ENCODE measurements around the gene GFRA1. TPM values are rescaled to one million over a fixed set of nuclear protein-coding genes. Genes with fewer than 3 reads are reported as not detected.

GFRA1 gene, protein sequence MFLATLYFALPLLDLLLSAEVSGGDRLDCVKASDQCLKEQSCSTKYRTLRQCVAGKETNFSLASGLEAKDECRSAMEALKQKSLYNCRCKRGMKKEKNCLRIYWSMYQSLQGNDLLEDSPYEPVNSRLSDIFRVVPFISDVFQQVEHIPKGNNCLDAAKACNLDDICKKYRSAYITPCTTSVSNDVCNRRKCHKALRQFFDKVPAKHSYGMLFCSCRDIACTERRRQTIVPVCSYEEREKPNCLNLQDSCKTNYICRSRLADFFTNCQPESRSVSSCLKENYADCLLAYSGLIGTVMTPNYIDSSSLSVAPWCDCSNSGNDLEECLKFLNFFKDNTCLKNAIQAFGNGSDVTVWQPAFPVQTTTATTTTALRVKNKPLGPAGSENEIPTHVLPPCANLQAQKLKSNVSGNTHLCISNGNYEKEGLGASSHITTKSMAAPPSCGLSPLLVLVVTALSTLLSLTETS
- 49.8 TPM for total RNA-seq

DNA sequence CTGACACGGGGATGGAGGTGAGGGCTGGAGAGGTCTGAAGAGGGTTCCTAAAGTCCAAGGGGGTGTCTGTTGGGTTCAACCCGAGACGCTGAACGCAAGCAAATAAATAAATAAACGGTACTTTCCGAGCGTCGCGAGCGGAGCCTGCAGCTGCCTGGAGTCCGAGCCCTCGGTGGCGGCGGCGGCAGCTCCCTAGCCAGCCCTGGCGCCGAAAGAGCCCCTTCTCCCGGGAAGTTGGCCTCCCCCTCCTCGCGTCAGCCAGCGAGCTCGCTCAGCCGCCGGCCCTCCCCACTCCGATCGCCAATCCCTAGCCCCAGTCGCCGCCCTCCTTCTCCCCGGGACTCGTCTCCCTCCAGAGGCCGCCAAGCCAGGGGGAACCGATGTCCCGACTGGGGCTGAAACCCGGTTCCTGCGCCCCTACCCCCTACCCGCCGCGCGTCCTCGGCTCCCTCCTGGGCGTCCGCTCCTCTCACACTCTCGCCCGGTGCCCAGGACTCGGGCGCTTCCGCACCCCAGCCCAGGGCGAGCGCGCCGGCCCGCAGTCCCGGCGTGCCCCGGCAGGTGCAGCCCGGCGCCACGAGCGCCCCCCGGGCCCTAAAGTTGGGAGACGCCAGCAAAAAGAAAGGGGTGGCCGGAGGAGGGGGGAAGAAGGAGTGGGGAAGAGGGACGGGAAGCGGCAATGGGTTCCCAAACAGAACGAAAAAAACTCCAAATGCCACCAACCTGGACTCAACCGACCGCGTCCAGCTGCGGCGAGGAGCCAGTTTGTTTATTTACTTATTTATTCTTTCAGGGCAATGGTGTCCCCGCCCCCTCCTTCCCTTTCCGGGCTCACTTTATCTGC is at the start of gene GFRA1:
Gene GFRA1, minus strand, starts transcription at position 767 of the 844 bp plus-strand sequence. CDS start 1,177 bp downstream, outside the sequence.
- DNase-seq, result no peak

DNA sequence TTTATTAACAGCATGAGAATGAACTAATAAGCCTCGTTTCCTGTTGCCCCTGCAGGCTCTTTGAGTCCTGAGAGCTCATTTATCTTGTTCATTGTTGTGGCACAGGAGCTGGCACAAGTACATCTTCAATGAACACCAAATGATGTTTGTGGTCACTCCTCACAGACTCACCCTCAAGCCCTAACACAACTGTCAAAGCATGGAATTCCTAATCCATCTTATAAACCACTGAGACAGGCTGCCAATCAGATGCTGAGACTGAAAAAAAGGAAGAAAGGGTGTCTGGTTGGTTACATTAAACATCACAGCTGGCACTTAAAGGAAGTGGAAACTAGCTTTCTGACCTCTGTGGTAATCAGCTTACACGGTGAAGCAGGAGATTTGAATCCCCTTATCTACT is 43.5 kb upstream of the GFRA1 start:
- DNase-seq, result no peak

DNA sequence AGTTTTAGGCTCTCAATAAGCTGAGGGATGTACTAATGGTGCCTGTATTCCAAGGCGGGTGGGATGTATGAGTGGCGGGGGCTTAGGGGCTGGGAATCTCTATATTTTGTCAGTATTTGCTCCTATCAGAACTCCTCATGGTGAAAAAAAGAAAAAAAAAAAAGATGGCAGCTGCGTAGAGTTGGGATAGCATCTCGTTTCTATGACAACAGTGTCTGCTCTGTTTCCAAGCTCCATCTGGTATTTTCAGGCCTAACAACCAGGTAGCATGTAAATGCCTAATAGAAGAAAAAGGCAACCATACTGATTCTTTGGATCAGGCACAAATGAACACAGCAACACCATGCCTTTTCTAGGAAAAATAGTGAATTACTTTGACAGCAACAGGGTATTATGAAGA is 39.5 kb upstream of the GFRA1 start:
- DNase-seq, result no peak

DNA sequence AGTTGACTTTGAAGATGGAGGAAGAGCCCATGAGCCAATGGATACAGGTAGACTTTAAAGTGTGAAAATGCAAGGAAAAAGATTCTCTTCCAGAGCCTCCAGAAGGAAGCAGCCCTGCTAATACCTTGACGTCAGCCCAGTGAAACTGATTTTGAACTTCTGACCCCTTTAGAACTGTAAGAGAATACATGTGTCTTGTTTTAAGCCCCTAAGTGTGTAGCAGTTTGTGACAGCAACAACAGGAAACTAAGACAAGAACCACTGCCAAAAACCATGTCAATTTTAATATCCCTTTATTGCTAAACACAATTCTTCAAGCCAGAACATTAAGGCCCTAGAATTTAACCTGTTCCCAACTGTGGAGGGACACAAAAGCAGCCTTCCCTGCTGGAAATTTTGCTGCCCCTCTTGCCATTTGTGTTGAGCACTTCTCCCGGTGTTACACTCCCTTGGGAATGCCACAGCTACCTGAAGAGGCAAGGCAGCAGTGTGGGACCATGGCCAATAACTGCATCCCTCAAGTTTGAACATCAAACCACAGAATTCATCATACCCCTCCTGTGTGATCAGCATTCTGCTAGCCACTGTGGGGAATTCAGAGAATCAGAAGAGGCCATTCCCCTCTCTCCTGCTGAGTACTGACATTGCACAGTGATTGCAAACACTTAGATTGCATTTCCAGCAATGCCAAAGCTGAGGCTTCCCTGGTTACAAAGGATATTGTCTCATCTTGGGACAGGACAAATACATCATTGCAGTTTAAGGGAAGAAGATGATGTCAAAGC is 38.9 kb upstream of the GFRA1 start:
- no peak for DNase-seq

DNA sequence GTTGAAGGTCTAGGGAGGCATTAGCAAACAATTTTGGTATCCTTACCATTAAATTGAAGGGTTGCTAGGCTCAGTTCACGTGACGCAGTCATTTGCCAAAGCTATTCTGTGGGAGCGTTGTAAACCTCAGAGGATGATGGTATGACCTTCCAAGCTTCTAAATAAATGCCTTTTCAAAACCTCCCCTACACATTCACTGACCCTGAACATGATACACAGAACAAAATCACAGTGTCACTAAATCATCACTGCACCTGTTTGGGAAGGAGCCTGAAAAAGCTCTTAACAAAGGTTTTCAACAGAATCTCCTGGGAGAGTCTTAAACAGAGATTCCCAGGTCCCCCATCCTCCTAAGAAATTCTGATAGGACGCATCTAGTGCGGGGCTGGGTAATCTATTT is 38.0 kb upstream of the GFRA1 start:
- DNase-seq, result no peak

DNA sequence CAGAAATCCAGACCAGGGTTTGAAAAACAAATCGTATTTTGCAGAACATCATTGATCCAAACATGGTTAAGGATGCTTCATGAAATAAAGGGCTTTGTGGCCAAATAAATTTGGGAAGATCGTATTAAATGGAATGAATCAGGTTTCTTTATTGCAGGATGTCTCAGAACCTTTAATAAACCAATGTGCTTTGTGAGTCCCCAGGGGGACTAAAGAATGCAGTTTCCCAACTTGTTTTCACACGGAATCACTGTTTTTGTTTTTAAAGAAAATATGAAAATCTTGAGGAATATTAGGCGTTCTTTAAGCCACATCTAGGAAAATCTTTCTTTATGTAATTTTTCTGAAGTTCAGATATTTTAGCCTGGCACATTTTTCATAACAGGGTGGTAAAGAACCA is 34.4 kb upstream of the GFRA1 start:
- no peak for DNase-seq

DNA sequence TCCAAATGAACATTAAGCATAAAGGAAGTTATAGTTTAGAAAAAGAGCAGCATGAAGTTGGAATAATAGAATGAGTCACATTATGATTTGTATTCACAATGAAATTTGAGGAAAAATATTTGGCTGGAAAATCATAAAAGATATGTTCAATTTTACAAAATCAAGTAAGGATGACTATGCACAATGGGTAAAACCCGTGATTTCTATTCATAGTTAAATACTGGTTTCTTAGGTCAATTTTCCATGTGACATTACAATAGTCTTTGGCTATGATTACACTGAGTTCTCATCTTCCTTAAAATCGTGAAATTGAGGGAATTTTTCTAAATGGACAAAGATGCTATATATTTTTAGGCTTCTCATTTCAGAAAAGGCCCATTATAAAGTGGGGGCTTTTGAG is 33.8 kb upstream of the GFRA1 start:
- no peak for DNase-seq

DNA sequence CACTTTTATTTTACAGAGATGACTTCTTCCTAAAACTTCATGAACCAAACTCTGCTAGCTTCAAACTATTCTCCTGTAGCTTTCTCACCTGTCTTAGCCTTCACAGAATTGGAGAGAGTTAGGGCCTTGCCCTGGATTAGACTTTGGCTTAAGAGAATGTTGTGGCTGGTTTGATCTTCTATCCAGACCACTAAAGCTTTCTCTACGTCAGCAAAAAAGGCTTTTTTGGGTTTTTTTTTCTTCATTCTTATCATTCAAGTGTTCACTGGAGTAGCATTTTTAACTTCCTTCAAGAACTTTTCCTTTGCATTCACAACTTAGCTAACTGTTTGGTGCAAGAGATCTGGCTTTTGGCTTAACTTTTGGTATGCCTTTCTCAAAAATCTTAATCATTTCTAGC is 31.9 kb upstream of the GFRA1 start:
- no peak for DNase-seq

DNA sequence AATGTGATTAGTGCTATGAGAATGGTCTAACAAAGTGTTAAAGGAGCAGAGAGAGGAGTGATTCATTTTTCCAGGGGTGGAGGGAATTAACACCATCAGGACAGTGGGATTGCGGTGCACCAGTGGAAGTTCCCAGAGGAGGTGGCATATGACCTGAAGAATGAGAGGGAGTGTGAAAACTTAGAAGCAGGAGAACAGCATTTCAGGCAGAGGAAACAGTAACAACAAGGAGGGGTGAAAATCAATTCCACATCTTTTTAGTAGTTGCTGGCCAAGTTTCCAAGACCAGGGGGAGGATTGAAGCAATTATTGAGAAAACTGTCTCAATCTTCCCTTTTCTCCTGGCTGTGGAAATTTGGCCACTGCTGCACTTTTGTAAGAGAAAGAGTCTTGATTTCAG is 27.5 kb upstream of the GFRA1 start:
- DNase-seq, result peak; percentile 76

DNA sequence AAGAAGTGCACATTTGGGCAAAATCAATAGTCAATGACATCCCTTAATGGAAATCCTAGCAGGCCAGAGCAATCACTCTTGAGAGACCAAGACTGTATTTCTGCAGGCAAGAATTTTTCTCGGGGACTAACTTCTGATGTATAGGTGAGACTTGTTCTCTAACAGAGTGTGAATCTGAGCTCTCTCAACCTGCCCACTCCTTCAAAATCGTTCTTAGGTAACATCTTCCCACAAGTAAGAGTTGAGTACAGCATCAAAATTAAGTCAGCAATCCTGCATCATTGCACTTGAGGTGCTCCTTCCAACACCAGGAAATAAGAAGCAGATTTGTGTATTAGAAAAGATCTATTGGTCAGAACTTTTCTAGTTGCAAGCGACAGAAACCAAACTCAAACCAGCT is 25.6 kb upstream of the GFRA1 start:
- DNase-seq, result no peak

DNA sequence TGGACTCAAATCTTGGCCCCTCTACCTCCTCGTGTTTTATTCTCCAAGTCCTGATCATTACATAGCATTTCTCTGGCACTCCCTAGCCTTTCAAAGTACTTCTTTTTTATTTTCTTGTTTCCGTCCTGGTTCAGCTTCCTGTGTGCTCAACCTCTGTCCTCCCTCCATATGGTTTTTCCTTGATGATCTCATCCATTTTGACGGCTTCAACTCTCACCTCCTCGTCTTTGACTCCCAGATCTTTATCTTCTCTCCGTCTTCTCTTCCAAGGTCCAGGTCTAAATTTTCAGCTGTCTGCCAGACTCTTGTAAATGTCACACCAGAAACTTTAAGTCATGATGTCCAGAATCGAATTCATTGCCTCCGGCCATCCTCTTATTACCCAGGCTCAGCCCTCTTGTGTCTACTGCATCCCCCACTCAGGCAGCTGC is 23.3 kb upstream of the GFRA1 start:
- no peak for DNase-seq

DNA sequence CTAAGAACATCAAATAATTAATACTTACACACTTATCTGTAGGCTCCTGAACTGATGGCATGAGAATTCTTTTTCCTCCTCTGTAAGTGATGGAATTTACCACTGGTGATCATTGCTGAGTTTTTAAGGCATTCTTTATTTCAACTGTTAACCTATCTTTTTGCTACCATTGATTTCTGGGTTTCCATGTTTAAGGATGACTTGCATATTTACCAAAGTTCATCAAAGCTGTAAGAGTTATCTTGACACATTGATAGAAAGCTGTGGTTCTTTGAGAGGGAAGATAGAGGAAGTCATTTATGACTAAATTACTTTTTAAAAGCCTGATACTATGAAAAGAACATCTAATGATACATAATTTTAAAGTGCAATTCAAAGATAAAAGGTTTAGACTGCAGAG is 19.5 kb upstream of the GFRA1 start:
- DNase-seq, result no peak

DNA sequence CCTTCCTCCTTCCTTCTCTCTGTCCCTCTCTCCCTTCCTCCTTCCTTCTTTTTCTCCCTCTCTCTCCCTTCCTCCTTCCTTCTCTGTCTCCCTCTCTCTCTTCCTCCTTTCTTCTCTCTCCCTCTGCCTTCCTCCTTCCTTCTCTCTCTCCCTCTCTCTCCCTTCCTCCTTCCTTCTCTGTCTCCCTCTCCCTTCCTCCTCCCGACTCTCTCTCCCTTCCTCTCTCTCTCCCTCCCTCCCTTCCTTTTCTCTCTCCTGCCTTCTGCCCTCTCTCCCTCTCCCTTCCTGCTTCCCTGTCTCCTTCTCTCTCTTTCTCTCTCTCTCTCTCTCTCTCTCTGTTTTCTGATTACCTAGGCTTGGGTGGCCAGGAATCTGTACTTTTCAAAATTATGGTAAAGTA is 16.6 kb upstream of the GFRA1 start:
- no peak for DNase-seq

DNA sequence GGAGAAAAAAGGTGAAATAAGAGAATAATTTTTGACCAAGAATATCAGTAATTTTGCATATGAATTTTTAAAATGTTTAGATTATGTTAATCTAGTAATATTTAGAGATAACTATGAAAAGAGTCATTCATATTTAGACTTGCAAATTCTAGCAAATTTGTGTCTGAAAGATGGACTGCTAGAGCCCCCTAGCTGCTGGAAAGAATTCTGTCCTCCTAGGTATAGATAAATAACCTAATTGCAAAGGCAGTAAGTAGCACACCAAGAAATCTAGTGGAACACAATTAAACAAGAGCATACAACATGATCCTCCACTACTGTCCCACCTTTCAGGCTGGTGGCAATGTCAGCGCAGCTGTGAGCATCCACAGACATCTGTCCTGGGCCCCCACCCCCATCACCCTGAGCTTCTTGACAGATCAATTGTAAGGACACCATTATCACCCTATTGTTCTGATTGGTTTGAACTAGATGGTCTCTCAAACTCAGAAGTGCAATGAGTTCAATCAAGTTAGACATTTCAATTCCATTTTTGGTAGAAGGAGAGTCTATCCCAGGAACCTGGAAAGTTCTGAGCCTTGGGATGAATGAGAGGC is 15.0 kb upstream of the GFRA1 start:
- peak; percentile 65 for DNase-seq

DNA sequence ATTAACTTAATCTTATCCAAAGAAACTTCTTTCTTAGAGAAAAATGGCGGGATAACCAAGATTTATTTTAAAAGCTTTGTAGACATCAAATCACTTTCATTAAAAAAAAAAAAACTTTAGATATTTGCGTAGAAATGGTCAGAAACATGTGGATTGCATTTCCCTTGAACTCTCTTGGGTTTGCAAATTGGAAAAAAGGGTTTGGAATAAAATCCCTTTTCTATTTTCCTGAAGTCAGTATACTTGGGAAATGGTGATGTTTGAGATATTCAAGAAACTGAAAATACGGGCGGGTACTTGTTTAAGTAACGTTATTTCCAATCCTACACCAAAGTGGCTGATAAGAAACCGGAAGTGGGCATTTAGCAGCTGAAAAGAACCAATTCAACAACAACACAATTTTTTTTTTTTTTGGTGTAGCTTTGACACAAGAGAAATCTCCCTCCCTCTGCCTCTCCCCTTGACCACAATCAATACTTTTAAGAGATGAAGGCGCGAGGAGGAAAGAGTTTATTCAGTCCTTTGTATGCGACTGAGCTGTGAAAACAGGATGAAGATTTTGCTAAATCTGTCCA is 13.7 kb upstream of the GFRA1 start:
- no peak for DNase-seq

DNA sequence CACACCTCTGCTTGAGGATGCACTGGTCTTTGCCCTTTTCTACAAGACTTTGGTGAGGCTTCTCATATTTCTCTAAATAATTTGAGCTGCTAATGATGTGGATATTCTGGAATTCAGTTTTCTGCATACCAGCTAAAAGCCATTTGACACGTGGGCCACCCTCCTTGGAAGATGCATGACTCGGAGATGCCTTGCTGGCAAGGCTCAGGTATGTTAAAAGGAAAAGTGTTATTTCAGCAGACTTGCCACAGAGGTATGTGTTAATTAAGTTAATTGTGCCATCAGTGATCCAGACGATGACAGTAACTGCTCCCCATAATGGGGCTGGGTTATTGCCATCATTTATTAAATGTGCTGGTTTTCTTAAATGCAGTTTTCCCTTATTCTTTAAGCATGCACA is 8.8 kb upstream of the GFRA1 start:
- no peak for DNase-seq

DNA sequence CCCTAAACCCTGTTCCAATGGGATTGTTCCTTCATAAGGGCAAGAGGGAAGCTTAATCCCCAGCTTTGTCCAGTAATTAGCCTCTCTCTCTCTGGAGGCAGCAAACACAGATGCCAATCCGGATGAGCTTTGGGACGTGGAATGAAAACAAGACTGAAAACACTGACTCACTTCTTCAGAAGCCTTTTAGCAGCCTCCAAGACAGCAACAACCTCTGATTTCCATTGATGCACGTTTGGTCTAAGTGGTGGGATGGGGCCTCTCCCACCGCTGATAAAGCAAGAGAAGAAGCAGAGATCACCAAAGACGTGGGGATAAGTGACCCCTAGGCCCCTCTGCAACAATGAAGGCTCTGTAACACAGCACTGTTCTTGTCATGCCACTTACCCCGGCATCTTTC is 5.8 kb upstream of the GFRA1 start:
- DNase-seq, result no peak

DNA sequence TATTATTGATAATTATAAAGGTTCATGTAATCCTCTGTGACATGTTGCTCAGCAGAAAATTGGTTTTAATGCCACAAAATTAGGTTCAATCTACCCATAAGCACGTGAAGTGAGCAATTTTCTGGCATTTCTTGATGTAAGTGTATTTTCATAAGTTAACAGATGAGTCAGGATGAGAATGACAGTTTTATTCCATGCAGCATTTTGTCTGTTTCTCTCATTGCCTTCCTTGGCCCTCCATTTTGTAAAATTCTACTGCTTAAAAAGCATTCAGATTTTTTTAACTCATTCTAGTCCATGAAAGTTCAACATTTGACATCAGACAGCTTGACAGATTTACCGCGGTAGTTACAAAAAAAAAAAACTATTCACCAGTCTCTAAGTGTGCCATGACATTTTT is 4.0 kb upstream of the GFRA1 start:
- DNase-seq, result no peak

DNA sequence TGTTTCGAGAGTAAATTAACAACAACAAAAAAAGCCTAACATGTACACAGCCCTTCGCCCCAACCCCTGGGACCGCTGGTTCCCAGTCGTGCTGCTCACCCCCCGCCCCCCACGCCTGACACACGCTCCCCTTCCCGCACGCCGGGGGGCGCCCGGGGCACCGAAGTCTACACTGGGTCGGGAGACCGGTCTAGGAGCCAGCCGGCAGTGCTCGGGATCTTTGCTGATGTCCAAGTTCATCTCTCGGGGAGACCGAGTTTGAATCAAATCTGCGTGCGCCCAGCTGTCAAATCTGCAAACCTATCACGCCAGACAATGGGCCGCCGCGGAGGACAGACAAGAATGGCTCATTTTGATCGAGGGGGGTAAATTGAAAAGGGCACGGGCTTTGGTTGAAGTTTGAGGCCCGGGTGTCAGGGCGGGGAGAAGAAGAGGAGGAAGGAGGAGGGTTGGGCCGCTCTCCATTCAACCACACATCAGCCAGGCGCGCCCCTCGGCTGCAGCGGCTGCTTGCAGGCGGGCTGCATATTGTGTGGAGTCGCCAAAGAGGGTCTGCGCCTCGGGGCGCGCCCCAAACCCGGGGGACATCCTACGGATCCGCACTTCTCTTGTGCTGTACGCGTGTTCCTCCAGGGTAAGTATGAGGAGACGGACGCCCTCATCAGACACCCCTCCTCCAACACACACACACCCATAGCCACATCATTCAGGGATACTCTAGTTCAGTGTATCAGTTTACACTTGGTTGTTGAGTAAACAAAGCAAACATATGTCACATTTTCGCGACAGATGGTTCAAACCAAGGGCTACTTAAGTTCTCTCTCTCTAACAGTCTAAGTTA is 1.3 kb upstream of the GFRA1 start:
- peak; percentile 81 for DNase-seq

DNA sequence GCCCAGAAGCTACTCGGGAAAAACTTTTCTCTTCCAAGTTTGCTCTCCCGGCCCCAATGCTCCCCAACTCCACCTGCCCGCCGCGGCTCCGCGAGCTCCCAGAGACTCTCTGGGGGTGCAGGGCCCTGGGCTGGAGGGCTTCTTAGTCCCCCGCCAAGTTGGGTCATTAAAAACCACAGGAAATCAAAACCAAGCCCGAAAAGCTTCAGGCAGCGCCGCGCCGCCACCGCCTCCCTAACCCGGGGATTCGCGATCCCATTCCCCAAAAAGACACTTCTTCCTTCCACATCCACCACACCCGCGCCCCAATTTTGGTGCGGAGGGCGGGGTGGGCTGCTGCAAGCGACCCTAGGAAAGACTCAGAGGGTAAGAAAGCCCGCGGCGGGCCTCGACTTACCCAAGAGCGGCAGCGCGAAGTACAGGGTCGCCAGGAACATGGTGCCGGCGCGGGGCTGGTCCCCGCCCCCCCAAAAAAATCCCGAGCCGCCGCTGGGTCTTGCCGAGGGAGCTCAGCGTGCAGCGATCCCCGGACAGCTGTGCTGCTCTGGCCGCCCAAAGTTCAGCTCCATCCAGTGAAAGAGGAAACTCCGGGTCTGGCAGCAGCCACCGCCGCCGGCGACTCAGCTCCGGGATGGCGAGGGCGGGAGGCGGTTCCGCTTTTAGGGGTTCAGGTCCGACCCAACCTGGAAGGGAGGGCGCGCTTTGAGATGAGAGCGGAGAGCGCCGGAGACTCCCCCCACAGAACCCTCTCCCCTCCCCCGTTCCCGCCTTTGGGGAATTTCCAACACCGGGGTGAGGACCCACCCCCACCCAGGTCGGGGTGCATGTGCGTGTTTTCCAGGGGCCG is 1.2 kb downstream of the GFRA1 start:
- DNase-seq, result no peak

All from skin of body (tissue), 2 donors.